ENCODE data around the gene CRB1.
"Not testable (repeated sequence)": the region's sequence is repeated elsewhere in the genome, so short reads cannot be mapped to it uniquely, and the experiment has no call there.

The CRB1 gene

GRCh38 chr1:197480446-197480845, 212.4 kb downstream of the CRB1 start:
- no peaks in the 10 kb centered on the region for H3K4me1 ChIP-seq (ENCODE audit: control insufficient read depth, insufficient read depth, low read length, poor library complexity, severe bottlenecking)
- no peaks in the 10 kb centered on the region for H3K27me3 ChIP-seq (replicated peaks; ENCODE audit: control insufficient read depth, insufficient read depth, low read length, poor library complexity, severe bottlenecking)
- no peak overlapping the region for H3K4me3 ChIP-seq (ENCODE audit: insufficient read depth, low read depth, low read length, poor library complexity, severe bottlenecking)
- H3K36me3 ChIP-seq (ENCODE audit: control insufficient read depth, insufficient read depth, low read length), result no peaks in the 10 kb centered on the region
- H3K9me3 ChIP-seq (ENCODE audit: control insufficient read depth, low read length), result no peaks in the 10 kb centered on the region
- no peak for DNase-seq
- H3K27ac ChIP-seq (ENCODE audit: insufficient read depth, low read length, poor library complexity, severe bottlenecking), result no peak overlapping the region

DNA sequence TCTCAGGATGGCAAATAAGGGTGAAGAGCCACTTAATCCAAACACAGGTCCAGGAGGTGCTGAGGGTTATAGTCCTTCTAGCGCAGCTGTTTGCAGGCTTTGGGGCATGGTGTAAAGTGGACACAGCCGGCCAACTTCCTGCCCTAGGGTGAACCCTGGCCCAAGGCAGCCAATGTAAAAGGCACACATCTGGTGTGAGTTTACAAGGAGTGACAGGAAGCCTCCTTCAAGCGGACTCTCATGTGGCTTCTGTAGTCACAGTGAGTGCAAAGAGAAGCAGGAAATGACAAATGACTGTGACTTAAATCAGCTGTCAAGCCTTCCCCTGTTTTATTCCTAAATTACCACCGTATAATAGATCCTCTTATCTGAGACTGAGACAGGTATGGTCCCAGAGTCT, 213.0 kb downstream of the CRB1 start:
- H3K27ac ChIP-seq (ENCODE audit: insufficient read depth, low read length, poor library complexity, severe bottlenecking), result no peak overlapping the region
- H3K4me3 ChIP-seq (ENCODE audit: insufficient read depth, low read depth, low read length, poor library complexity, severe bottlenecking), result no peak overlapping the region
- DNase-seq, result no peak
- no peaks in the 10 kb centered on the region for H3K27me3 ChIP-seq (replicated peaks; ENCODE audit: control insufficient read depth, insufficient read depth, low read length, poor library complexity, severe bottlenecking)
- H3K4me1 ChIP-seq (ENCODE audit: control insufficient read depth, insufficient read depth, low read length, poor library complexity, severe bottlenecking), result no peaks in the 10 kb centered on the region
- H3K36me3 ChIP-seq (ENCODE audit: control insufficient read depth, insufficient read depth, low read length), result no peaks in the 10 kb centered on the region
- no peaks in the 10 kb centered on the region for H3K9me3 ChIP-seq (ENCODE audit: control insufficient read depth, low read length)

DNA sequence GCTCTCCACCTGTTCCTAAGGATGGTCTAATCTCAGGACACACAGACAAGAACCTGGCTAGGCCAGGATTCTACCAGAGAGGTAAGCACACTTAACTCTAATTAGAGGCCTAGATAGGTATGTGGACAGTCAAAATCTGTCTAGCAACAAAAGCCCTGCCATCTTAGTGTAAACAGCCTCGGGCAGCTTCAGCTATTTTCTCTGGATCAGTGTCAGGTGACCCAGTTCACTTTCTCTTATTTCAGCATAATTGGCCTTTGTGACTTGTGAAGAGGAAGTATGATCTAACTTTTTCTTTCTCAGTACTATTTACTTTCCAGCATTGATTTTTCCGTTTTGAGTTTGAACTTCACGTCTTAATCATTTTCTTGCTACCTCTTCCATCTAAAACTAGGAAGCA, 217.7 kb downstream of the CRB1 start:
- no peaks in the 10 kb centered on the region for H3K9me3 ChIP-seq (ENCODE audit: control insufficient read depth, low read length)
- no peak overlapping the region for H3K4me3 ChIP-seq (ENCODE audit: insufficient read depth, low read depth, low read length, poor library complexity, severe bottlenecking)
- no peaks in the 10 kb centered on the region for H3K36me3 ChIP-seq (ENCODE audit: control insufficient read depth, insufficient read depth, low read length)
- H3K27me3 ChIP-seq (replicated peaks; ENCODE audit: control insufficient read depth, insufficient read depth, low read length, poor library complexity, severe bottlenecking), result no peaks in the 10 kb centered on the region
- no peaks in the 10 kb centered on the region for H3K4me1 ChIP-seq (ENCODE audit: control insufficient read depth, insufficient read depth, low read length, poor library complexity, severe bottlenecking)
- no peak for DNase-seq
- no peak overlapping the region for H3K27ac ChIP-seq (ENCODE audit: insufficient read depth, low read length, poor library complexity, severe bottlenecking)

DNA sequence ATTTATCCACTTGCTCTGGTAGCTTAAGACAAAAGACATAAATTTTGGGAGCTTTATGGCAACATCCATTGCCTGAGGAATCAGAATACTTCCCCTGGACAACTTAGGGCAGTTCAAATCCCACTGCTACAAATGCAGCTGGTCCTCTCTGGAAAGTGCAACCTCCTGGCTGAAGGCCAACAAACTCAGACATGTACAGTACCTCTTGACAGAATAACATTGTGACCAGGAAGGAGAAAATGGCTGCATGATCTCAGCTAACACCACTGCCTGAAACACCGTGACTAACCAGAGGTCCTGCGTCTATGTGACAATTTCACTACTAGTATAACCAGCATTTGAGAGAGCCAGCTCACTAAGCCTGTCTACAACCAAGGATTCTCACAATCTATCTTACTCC, 218.9 kb downstream of the CRB1 start:
- no peaks in the 10 kb centered on the region for H3K4me1 ChIP-seq (ENCODE audit: control insufficient read depth, insufficient read depth, low read length, poor library complexity, severe bottlenecking)
- H3K27me3 ChIP-seq (replicated peaks; ENCODE audit: control insufficient read depth, insufficient read depth, low read length, poor library complexity, severe bottlenecking), result no peaks in the 10 kb centered on the region
- H3K27ac ChIP-seq (ENCODE audit: insufficient read depth, low read length, poor library complexity, severe bottlenecking), result no peak overlapping the region
- no peaks in the 10 kb centered on the region for H3K36me3 ChIP-seq (ENCODE audit: control insufficient read depth, insufficient read depth, low read length)
- no peak overlapping the region for H3K4me3 ChIP-seq (ENCODE audit: insufficient read depth, low read depth, low read length, poor library complexity, severe bottlenecking)
- H3K9me3 ChIP-seq (ENCODE audit: control insufficient read depth, low read length), result no peaks in the 10 kb centered on the region
- no peak for DNase-seq

- H3K27me3 ChIP-seq (replicated peaks; ENCODE audit: control insufficient read depth, insufficient read depth, low read length, poor library complexity, severe bottlenecking); H3K4me3 ChIP-seq (ENCODE audit: insufficient read depth, low read depth, low read length, poor library complexity, severe bottlenecking); H3K36me3 ChIP-seq (ENCODE audit: control insufficient read depth, insufficient read depth, low read length); H3K4me1 ChIP-seq (ENCODE audit: control insufficient read depth, insufficient read depth, low read length, poor library complexity, severe bottlenecking); H3K9me3 ChIP-seq (ENCODE audit: control insufficient read depth, low read length); H3K27ac ChIP-seq (ENCODE audit: insufficient read depth, low read length, poor library complexity, severe bottlenecking); DNase-seq: not testable (repeated sequence)
Observed at GRCh38 chr1:197491505-197491904, 223.5 kb downstream of the CRB1 start.

GRCh38 chr1:197496722-197497121, 228.7 kb downstream of the CRB1 start:
- no peaks in the 10 kb centered on the region for H3K4me1 ChIP-seq (ENCODE audit: control insufficient read depth, insufficient read depth, low read length, poor library complexity, severe bottlenecking)
- H3K4me3 ChIP-seq (ENCODE audit: insufficient read depth, low read depth, low read length, poor library complexity, severe bottlenecking), result no peak overlapping the region
- no peaks in the 10 kb centered on the region for H3K9me3 ChIP-seq (ENCODE audit: control insufficient read depth, low read length)
- no peak overlapping the region for H3K27ac ChIP-seq (ENCODE audit: insufficient read depth, low read length, poor library complexity, severe bottlenecking)
- no peak for DNase-seq
- no peaks in the 10 kb centered on the region for H3K27me3 ChIP-seq (replicated peaks; ENCODE audit: control insufficient read depth, insufficient read depth, low read length, poor library complexity, severe bottlenecking)
- no peaks in the 10 kb centered on the region for H3K36me3 ChIP-seq (ENCODE audit: control insufficient read depth, insufficient read depth, low read length)

- no peaks in the 10 kb centered on the region for H3K27me3 ChIP-seq (replicated peaks; ENCODE audit: control insufficient read depth, insufficient read depth, low read length, poor library complexity, severe bottlenecking)
- H3K4me1 ChIP-seq (ENCODE audit: control insufficient read depth, insufficient read depth, low read length, poor library complexity, severe bottlenecking), result no peaks in the 10 kb centered on the region
- H3K36me3 ChIP-seq (ENCODE audit: control insufficient read depth, insufficient read depth, low read length), result peaks cover 11% of the 10 kb centered on the region
- no peaks in the 10 kb centered on the region for H3K9me3 ChIP-seq (ENCODE audit: control insufficient read depth, low read length)
- no peak overlapping the region for H3K27ac ChIP-seq (ENCODE audit: insufficient read depth, low read length, poor library complexity, severe bottlenecking)
- H3K4me3 ChIP-seq (ENCODE audit: insufficient read depth, low read depth, low read length, poor library complexity, severe bottlenecking), result no peak overlapping the region
- DNase-seq, result no peak
Observed at GRCh38 chr1:197510691-197511378, 242.8 kb downstream of the CRB1 start.

DNA sequence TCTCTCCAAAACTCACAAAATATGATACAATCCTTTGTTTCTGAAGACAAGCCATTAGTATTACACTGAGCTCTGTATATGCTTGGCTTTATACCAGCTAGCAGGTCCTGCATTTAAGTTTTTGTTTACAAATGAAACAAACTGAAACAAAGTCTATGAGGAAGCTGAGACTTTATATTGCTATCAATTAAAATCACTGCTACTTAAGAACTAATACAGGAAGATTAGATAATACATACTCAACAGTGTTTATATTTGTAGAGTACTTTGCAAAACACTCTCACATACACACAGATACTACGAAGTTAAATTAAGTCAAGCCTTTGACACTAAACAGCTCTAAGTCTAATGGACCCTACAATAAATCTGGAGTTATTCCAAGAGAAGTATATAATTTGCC, 247.4 kb downstream of the CRB1 start:
- no peaks in the 10 kb centered on the region for H3K27me3 ChIP-seq (replicated peaks; ENCODE audit: control insufficient read depth, insufficient read depth, low read length, poor library complexity, severe bottlenecking)
- peaks cover 10% of the 10 kb centered on the region for H3K36me3 ChIP-seq (ENCODE audit: control insufficient read depth, insufficient read depth, low read length)
- no peak overlapping the region for H3K4me3 ChIP-seq (ENCODE audit: insufficient read depth, low read depth, low read length, poor library complexity, severe bottlenecking)
- H3K4me1 ChIP-seq (ENCODE audit: control insufficient read depth, insufficient read depth, low read length, poor library complexity, severe bottlenecking), result no peaks in the 10 kb centered on the region
- DNase-seq, result no peak
- H3K27ac ChIP-seq (ENCODE audit: insufficient read depth, low read length, poor library complexity, severe bottlenecking), result no peak overlapping the region
- H3K9me3 ChIP-seq (ENCODE audit: control insufficient read depth, low read length), result no peaks in the 10 kb centered on the region

DNA sequence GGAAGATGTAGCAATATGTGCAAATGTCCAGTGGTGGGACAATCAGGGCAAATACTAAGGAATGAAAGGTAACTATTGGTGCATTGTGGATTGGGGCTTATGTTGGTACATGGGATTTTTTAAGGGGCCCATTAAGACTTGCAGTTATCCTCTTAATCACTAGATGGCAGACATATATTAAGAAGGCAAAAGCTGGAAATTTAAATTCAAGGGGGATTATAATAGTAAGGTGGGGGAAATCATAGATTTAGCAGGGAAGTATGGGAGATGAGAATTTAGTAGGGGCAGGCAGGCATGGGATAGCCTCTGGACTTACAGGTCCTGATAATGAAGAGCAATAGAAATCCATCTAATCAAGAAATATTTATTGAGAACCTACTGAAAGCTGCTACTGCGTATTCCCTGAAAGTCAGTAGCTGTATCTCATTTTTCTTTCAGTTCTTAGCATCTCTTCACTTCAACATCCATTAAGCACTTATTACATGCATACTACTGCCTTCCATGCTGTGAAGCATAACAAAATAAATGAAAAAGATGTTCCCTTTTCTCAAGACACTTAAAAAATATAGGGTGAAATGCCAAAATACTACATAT, 251.8 kb downstream of the CRB1 start:
- H3K36me3 ChIP-seq (ENCODE audit: control insufficient read depth, insufficient read depth, low read length), result no peaks in the 10 kb centered on the region
- no peaks in the 10 kb centered on the region for H3K27me3 ChIP-seq (replicated peaks; ENCODE audit: control insufficient read depth, insufficient read depth, low read length, poor library complexity, severe bottlenecking)
- no peak overlapping the region for H3K27ac ChIP-seq (ENCODE audit: insufficient read depth, low read length, poor library complexity, severe bottlenecking)
- H3K9me3 ChIP-seq (ENCODE audit: control insufficient read depth, low read length), result no peaks in the 10 kb centered on the region
- no peaks in the 10 kb centered on the region for H3K4me1 ChIP-seq (ENCODE audit: control insufficient read depth, insufficient read depth, low read length, poor library complexity, severe bottlenecking)
- DNase-seq, result no peak
- H3K4me3 ChIP-seq (ENCODE audit: insufficient read depth, low read depth, low read length, poor library complexity, severe bottlenecking), result no peak overlapping the region

GRCh38 chr1:197521118-197521739, 253.2 kb downstream of the CRB1 start:
- H3K27ac ChIP-seq (ENCODE audit: insufficient read depth, low read length, poor library complexity, severe bottlenecking), result no peak overlapping the region
- DNase-seq, result no peak
- H3K4me1 ChIP-seq (ENCODE audit: control insufficient read depth, insufficient read depth, low read length, poor library complexity, severe bottlenecking), result no peaks in the 10 kb centered on the region
- no peaks in the 10 kb centered on the region for H3K27me3 ChIP-seq (replicated peaks; ENCODE audit: control insufficient read depth, insufficient read depth, low read length, poor library complexity, severe bottlenecking)
- H3K36me3 ChIP-seq (ENCODE audit: control insufficient read depth, insufficient read depth, low read length), result no peaks in the 10 kb centered on the region
- H3K4me3 ChIP-seq (ENCODE audit: insufficient read depth, low read depth, low read length, poor library complexity, severe bottlenecking), result no peak overlapping the region
- no peaks in the 10 kb centered on the region for H3K9me3 ChIP-seq (ENCODE audit: control insufficient read depth, low read length)
